PC-3 (cell line): ENCODE data around the gene ECD. TPM values are rescaled to one million over a fixed set of nuclear protein-coding genes. Genes with fewer than 3 reads are reported as not detected.
A peak's percentile ranks its signal among the peaks of the same experiment; 100 is the strongest.

ENCODE experiments used
- ATAC-seq: fragments of 200-7000 bp; cut with Tn5 transposase; 2 replicates; pipeline ENCODE4 v1.9.1; 2020; ENCODE audit warnings: mild to moderate bottlenecking, moderate library complexity
- BruUV-seq: library from RNA; stranded (reverse); fragments of 400-500 nt; replicated peaks from 2 replicates; lab custom pipeline; 2021; lab: Mats Ljungman, UMichigan
- CTCF ChIA-PET: fragments of 300-600 bp; sonication (Branson Sonifier 250); formaldehyde crosslinking; loops from one replicate; lab custom pipeline; 2022; ENCODE audit warnings: antibody characterized with exemption; lab: Charles Lee
- POLR2A ChIA-PET: fragments of 300-600 bp; sonication (Branson Sonifier 250); formaldehyde crosslinking; loops from one replicate; lab custom pipeline; 2022; ENCODE audit warnings: antibody characterized with exemption; ENCODE audit not compliant: unreplicated experiment; lab: Charles Lee
- DNase-seq: peaks from one replicate; pipeline ENCODE4 v3.0.0-alpha.2; 2015
- H2AFZ ChIP-seq: fragments of 300-600 bp; sonication (generic); 2 replicates; pipeline ENCODE4 v1.6.0; 2016; ENCODE audit warnings: antibody characterized with exemption, low read length
- H3F3A ChIP-seq: fragments of 300-600 bp; sonication (generic); one replicate; pipeline ENCODE4 v1.6.0; 2017; ENCODE audit warnings: antibody characterized with exemption, low read length, control low read depth, mild to moderate bottlenecking; ENCODE audit not compliant: unreplicated experiment
- H3K27ac ChIP-seq: fragments of 300-600 bp; sonication (generic); 2 replicates; pipeline ENCODE4 v1.5.1; 2016; ENCODE audit warnings: mild to moderate bottlenecking, low read length
- H3K27me3 ChIP-seq: fragments of 300-600 bp; sonication (generic); 2 replicates; pipeline ENCODE4 v1.6.1; 2016; ENCODE audit warnings: low read length, mixed read lengths
- H3K36me3 ChIP-seq: fragments of 300-600 bp; sonication (generic); 2 replicates; pipeline ENCODE4 v1.6.1; 2016; ENCODE audit warnings: low read depth, mixed run types, low read length, mixed read lengths
- H3K4me1 ChIP-seq: fragments of 300-600 bp; sonication (generic); 2 replicates; pipeline ENCODE4 v1.5.1; 2016; ENCODE audit warnings: low read length; ENCODE audit not compliant: insufficient read depth
- H3K4me2 ChIP-seq: fragments of 300-600 bp; sonication (generic); 2 replicates; pipeline ENCODE4 v1.6.0; 2016; ENCODE audit warnings: low read length
- H3K4me3 ChIP-seq: fragments of 300-600 bp; sonication (generic); 2 replicates; pipeline ENCODE4 v1.5.1; 2016; ENCODE audit warnings: mild to moderate bottlenecking, low read length, mixed read lengths
- H3K79me2 ChIP-seq: fragments of 300-600 bp; sonication (generic); 2 replicates; pipeline ENCODE4 v1.6.1; 2017; ENCODE audit warnings: low read length, mixed read lengths
- H3K9ac ChIP-seq: fragments of 300-600 bp; sonication (generic); 2 replicates; pipeline ENCODE4 v1.6.0; 2016; ENCODE audit warnings: mild to moderate bottlenecking, low read length
- H3K9me2 ChIP-seq: fragments of 300-600 bp; sonication (generic); replicated peaks from 2 replicates; pipeline ENCODE4 v1.6.1; 2016; ENCODE audit warnings: mixed run types, low read length, mixed read lengths
- H3K9me3 ChIP-seq: fragments of 300-600 bp; sonication (generic); 2 replicates; pipeline ENCODE4 v1.6.1; 2016; ENCODE audit warnings: low read length, mixed read lengths
- H4K20me1 ChIP-seq: fragments of 300-600 bp; sonication (generic); 2 replicates; pipeline ENCODE4 v1.6.1; 2016; ENCODE audit warnings: low read length, mixed read lengths
- EZH2 ChIP-seq: fragments of 300-600 bp; sonication (generic); IDR thresholded peaks from one replicate; pipeline ENCODE4 v1.6.1; 2017; ENCODE audit warnings: antibody characterized with exemption, mild to moderate bottlenecking, low read length; ENCODE audit not compliant: unreplicated experiment
- EZH2phosphoT487 ChIP-seq: fragments of 300-600 bp; sonication (generic); IDR thresholded peaks from 2 replicates; pipeline ENCODE4 v1.6.1; 2018; ENCODE audit warnings: mild to moderate bottlenecking, antibody characterized with exemption, low read length, borderline replicate concordance
- intact Hi-C: fragments of 100-400 bp; cut with micrococcal nuclease; formaldehyde crosslinking; loops from 2 replicates; pipeline ENCODE4 v1.9.0; 2023
- total RNA-seq: library from RNA; depleted of rRNA; stranded (reverse); fragments of >200 nt; gene quantifications from 2 replicates; pipeline ENCODE4 v1.2.3, GENCODE V29; 2014
- TF ChIP-seq, protein P1 (sequence below): fragments of 300-600 bp; sonication (generic); conservative IDR thresholded peaks from 2 replicates; pipeline ENCODE4 v1.5.1; 2017; ENCODE audit warnings: antibody characterized with exemption, low read depth, mild to moderate bottlenecking, low read length

The ECD gene
- total RNA-seq, 1 experiment from 2014 or later, result 108 TPM

DNA sequence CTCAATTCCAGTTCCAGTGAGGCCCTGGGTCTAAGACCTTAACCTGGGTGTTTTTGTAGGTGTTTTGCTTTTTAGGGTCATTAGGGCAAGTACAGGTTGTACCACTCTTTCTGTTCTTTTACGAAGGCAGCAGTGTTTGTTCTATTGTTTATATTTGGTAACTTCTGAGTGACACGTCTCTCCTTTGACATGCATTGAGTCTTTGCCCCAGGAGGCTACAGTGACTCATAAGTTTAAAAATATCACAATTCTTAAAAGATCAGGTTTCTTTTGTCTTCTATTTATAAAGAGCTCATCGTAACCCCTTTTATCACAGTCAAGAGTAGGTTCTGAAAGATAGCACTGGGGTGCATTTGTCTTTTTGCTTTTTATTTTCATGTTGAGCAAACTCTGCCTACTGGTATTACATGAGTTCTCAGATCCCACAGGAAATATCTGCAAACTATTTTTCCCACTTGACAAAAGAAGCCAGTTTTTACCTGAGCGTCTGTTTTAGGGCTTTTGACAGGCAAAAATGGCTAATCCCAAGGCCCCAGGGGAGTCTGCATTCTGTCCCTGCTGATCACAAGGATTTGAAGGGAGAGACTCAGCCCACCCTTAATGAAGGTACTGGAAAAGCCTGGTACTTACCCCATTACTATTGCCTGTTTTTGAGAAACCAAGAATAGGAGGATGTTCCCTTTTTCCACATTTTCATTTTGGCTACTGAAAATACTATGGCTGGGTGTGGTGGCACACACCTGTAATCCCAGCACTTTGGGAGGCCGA, 49.6 kb downstream of the ECD start:
- ATAC-seq, result peak; percentile 87
- intact Hi-C loops, result loop anchor here (1.0 kb wide), 3 partner anchors 8 to 22 kb away; partner anchors contain the start of genes NUDT13 and P4HA1
- H3K4me3 ChIP-seq, result peak overlapping the region; percentile 45

DNA sequence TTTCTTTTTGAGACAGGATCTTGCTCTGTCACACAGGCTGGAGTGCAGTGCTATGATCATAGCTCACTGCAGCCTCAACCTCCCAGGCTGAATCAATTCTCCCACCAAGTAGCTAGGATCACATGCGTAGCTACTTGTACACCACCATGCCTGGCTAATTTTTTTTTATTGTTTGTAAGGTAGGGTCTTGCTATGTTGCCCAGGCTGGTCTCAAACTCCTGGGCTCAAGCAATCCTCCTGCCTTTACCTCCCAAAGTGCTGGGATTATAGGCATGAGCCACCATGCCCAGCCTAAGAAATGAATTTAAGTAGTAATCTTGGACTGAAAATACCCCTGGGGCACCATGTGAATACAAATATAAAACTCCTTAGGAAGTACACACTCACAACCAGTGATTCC, 51.8 kb downstream of the ECD start:
- Histone ChIP-seq H3K9me3 (no peaks in the 10 kb centered on the region), H3K4me1 (peaks cover 60% of the 10 kb centered on the region), H4K20me1 (no peaks in the 10 kb centered on the region), H3K4me2 (no peak overlapping the region), H3K27me3 (no peaks in the 10 kb centered on the region), H3K9me2 (no peaks in the 10 kb centered on the region), H3K36me3 (no peaks in the 10 kb centered on the region), H3K9ac (no peak overlapping the region), H3K79me2 (no peaks in the 10 kb centered on the region), H3F3A (peaks cover 15% of the 10 kb centered on the region), H2AFZ (no peak overlapping the region), H3K27ac (no peak overlapping the region), H3K4me3 (no peak overlapping the region)
- no TSS peak for BruUV-seq
- ChIA-PET POLR2A (no interaction called here), CTCF (no interaction called here)
- no peak for ATAC-seq
- DNase-seq, result peak; percentile 4
- intact Hi-C loops, result no loop called here
- TF ChIP-seq, protein P1, sequence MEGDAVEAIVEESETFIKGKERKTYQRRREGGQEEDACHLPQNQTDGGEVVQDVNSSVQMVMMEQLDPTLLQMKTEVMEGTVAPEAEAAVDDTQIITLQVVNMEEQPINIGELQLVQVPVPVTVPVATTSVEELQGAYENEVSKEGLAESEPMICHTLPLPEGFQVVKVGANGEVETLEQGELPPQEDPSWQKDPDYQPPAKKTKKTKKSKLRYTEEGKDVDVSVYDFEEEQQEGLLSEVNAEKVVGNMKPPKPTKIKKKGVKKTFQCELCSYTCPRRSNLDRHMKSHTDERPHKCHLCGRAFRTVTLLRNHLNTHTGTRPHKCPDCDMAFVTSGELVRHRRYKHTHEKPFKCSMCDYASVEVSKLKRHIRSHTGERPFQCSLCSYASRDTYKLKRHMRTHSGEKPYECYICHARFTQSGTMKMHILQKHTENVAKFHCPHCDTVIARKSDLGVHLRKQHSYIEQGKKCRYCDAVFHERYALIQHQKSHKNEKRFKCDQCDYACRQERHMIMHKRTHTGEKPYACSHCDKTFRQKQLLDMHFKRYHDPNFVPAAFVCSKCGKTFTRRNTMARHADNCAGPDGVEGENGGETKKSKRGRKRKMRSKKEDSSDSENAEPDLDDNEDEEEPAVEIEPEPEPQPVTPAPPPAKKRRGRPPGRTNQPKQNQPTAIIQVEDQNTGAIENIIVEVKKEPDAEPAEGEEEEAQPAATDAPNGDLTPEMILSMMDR, result no peak
- no peak for TF ChIP-seq EZH2phosphoT487

More for the DNA sequence above, 49.6 kb downstream of the ECD start:
- H4K20me1 ChIP-seq, result no peaks in the 10 kb centered on the region
- H3K79me2 ChIP-seq, result no peaks in the 10 kb centered on the region
- no peaks in the 10 kb centered on the region for H3K36me3 ChIP-seq
- CTCF ChIA-PET, result interaction anchor here (0.6 to 1.6 kb wide), 3 partner anchors 15 to 22 kb away, joined by 3 to 20 read pairs (median 7); partner anchors contain the start of gene P4HA1
- POLR2A ChIA-PET, result interaction anchor here (0.6 to 1.0 kb wide), 3 partner anchors 22 to 129 kb away, joined by 3 to 15 read pairs (median 5); partner anchors contain the start of genes DNAJC9 and P4HA1
- H3F3A ChIP-seq, result peaks cover 6% of the 10 kb centered on the region
- DNase-seq, result peak; percentile 99
- BruUV-seq, result TSS peak; percentile 87
- H3K4me1 ChIP-seq, result peaks cover 59% of the 10 kb centered on the region
- peak overlapping the region; percentile 40 for H3K9ac ChIP-seq
- no peaks in the 10 kb centered on the region for H3K9me2 ChIP-seq
- peak overlapping the region; percentile 3; the same call in 1 of the 2 replicates for H2AFZ ChIP-seq
- TF ChIP-seq EZH2 (no peak), EZH2phosphoT487 (no peak)
- TF ChIP-seq, protein P1, result no peak
- H3K27me3 ChIP-seq, result no peaks in the 10 kb centered on the region
- H3K27ac ChIP-seq, result peak overlapping the region; percentile 81
- H3K9me3 ChIP-seq, result no peaks in the 10 kb centered on the region
- peak overlapping the region; percentile 75 for H3K4me2 ChIP-seq
